ENCODE results near the gene CTNNA2. TPM values are rescaled to one million over a fixed set of nuclear protein-coding genes. Genes with fewer than 3 reads are reported as not detected.

The CTNNA2 gene
- total and polyA plus RNA-seq, 2 of the 8 experiments (the other 6 are each of a cell fraction or from before 2014, with no cell fraction given), result 3.9 to 9.0 TPM

- TF ChIP-seq CHD7 (IDR thresholded peaks at IDR 0.05; ENCODE audit: insufficient replicate concordance, low read length), result no peak
- no peak for TF ChIP-seq CBX8 (IDR thresholded peaks at IDR 0.05; ENCODE audit: borderline replicate concordance, low read depth, low read length)
- no peak for TF ChIP-seq TCF12 (IDR thresholded peaks at IDR 0.05; ENCODE audit: low read depth, low read length)
- no peak for TF ChIP-seq SUZ12 (IDR thresholded peaks at IDR 0.05; ENCODE audit: low read length)
These were observed 997.9 kb downstream of the CTNNA2 start (continued) for GRCh38 chr2:80510716-80511115.

Measured in H1 (cell line).